SK-N-SH (cell line): ENCODE measurements around the gene MYMX. TPM values are rescaled to one million over a fixed set of nuclear protein-coding genes. Genes with fewer than 3 reads are reported as not detected.

Source experiments
- CTCF ChIA-PET: fragments of 300-600, 350-600 bp; formaldehyde crosslinking; extraction: SDS; loops from one replicate; lab custom pipeline; 2021; lab: Yijun Ruan, JAX
- POLR2A ChIA-PET: fragments of 350-600 bp; sonication (Branson Sonifier 250); formaldehyde crosslinking; extraction: SDS; loops from one replicate; lab custom pipeline; 2020; ENCODE audit warnings: antibody characterized with exemption, inconsistent platforms; lab: Yijun Ruan, JAX
- DNase-seq: peaks from one replicate; pipeline ENCODE4 v3.0.0; 2012
- H2AFZ ChIP-seq: fragments of 200-600 bp; sonication (generic); 2 replicates; pipeline ENCODE4 v1.8.1; 2016; ENCODE audit warnings: antibody characterized with exemption, mild to moderate bottlenecking, low read depth
- H3F3A ChIP-seq: fragments of 200-600 bp; sonication (generic); replicated peaks from 2 replicates; pipeline ENCODE3; 2016; ENCODE audit warnings: antibody characterized with exemption, mild to moderate bottlenecking; ENCODE audit not compliant: insufficient read depth
- H3K27ac ChIP-seq, 2 experiments: fragments of 200-500 bp in 1 of 2; fragments of 200-600 bp in 1 of 2; sonication (Bioruptor generic) in 1 of 2; sonication (generic), shearing (Covaris generic) in 1 of 2; 2 replicates each; pipeline versions ENCODE4 v1.5.1 to v1.6.1; 2014 to 2016; ENCODE audit warnings: low read depth in 2 of 2, inconsistent platforms in 1 of 2, low read length in 1 of 2, mild to moderate bottlenecking in 1 of 2, mixed read lengths in 1 of 2
- H3K27me3 ChIP-seq: fragments of 200-600 bp; sonication (generic), shearing (Covaris generic); 2 replicates; pipeline ENCODE4 v1.6.1; 2016; ENCODE audit warnings: mixed run types; ENCODE audit not compliant: insufficient read depth
- H3K36me3 ChIP-seq, 2 experiments: fragments of 200-500 bp in 1 of 2; fragments of 200-600 bp in 1 of 2; sonication (Bioruptor generic) in 1 of 2; sonication (generic) in 1 of 2; replicated peaks in 1 of 2; 2 replicates each; pipeline versions ENCODE3 to v1.5.1; 2014 to 2016; ENCODE audit warnings: low read length in 1 of 2, mild to moderate bottlenecking in 1 of 2; ENCODE audit not compliant: insufficient read depth in 2 of 2, control insufficient read depth in 1 of 2
- H3K4me1 ChIP-seq, 2 experiments: fragments of 200-500 bp in 1 of 2; fragments of 200-600 bp in 1 of 2; sonication (Bioruptor generic) in 1 of 2; sonication (generic), shearing (Covaris generic) in 1 of 2; 2 replicates each; pipeline versions ENCODE4 v1.5.1 to v1.6.1; 2014 to 2016; ENCODE audit warnings: low read depth in 1 of 2, low read length in 1 of 2, mixed run types in 1 of 2; ENCODE audit not compliant: insufficient read depth in 2 of 2, control insufficient read depth in 1 of 2
- H3K4me2 ChIP-seq: fragments of 200-600 bp; sonication (generic), shearing (Covaris generic); 2 replicates; pipeline ENCODE4 v1.6.1; 2017; ENCODE audit warnings: mixed run types
- H3K4me3 ChIP-seq, 2 experiments: fragments of 200-500 bp in 1 of 2; fragments of 200-600 bp in 1 of 2; sonication (Bioruptor generic) in 1 of 2; sonication (generic), shearing (Covaris generic) in 1 of 2; 2 replicates each; pipeline versions ENCODE4 v1.5.1 to v1.8.1; 2014 to 2016; ENCODE audit warnings: low read depth in 2 of 2, inconsistent platforms in 1 of 2, low read length in 1 of 2, mild to moderate bottlenecking in 1 of 2, mixed read lengths in 1 of 2, moderate library complexity in 1 of 2
- H3K79me2 ChIP-seq: fragments of 200-600 bp; sonication (generic); 2 replicates; pipeline ENCODE4 v1.8.1; 2017; ENCODE audit warnings: mild to moderate bottlenecking; ENCODE audit not compliant: insufficient read depth
- H3K9ac ChIP-seq: fragments of 200-600 bp; sonication (generic); 2 replicates; pipeline ENCODE4 v1.6.1; 2017; ENCODE audit warnings: mixed run types
- H3K9me2 ChIP-seq: fragments of 200-600 bp; sonication (generic); 2 replicates; pipeline ENCODE4 v1.6.1; 2017; ENCODE audit warnings: mixed run types
- H3K9me3 ChIP-seq: fragments of 200-600 bp; sonication (generic); 2 replicates; pipeline ENCODE4 v1.6.1; 2017; ENCODE audit warnings: mixed run types, mild to moderate bottlenecking, moderate library complexity
- H4K20me1 ChIP-seq: fragments of 200-600 bp; sonication (generic); 2 replicates; pipeline ENCODE4 v1.6.1; 2017; ENCODE audit warnings: mild to moderate bottlenecking, mixed run types; ENCODE audit not compliant: insufficient read depth
- FOSL2 ChIP-seq: IDR thresholded peaks from 2 replicates; pipeline ENCODE4 v1.4.0; 2012; ENCODE audit warnings: low read depth, mild to moderate bottlenecking, moderate library complexity, borderline replicate concordance
- FOXM1 ChIP-seq: IDR thresholded peaks from 2 replicates; pipeline ENCODE4 v1.4.0; 2012; ENCODE audit warnings: low read depth, mild to moderate bottlenecking
- POLR2AphosphoS5 ChIP-seq: IDR thresholded peaks from 2 replicates; pipeline ENCODE4 v1.6.1; 2012; ENCODE audit warnings: low read depth, low read length
- RCOR1 ChIP-seq: fragments of 150-350 bp; IDR thresholded peaks from 2 replicates; pipeline ENCODE4 v1.6.1; 2017; ENCODE audit warnings: antibody characterized with exemption, low read length
- RFX5 ChIP-seq: IDR thresholded peaks from 2 replicates; pipeline ENCODE4 v1.6.1; 2012; ENCODE audit warnings: mild to moderate bottlenecking, improper control_type of control experiment, low read length
- SIN3A ChIP-seq: IDR thresholded peaks from 2 replicates; pipeline ENCODE4 v1.6.1; 2012; ENCODE audit warnings: low read depth, mild to moderate bottlenecking, low read length, moderate library complexity, borderline replicate concordance
- SMC3 ChIP-seq: IDR thresholded peaks from 2 replicates; pipeline ENCODE4 v1.6.1; 2012; ENCODE audit warnings: low read depth, low read length, improper control_type of control experiment
- TAF1 ChIP-seq: IDR thresholded peaks from 2 replicates; pipeline ENCODE4 v1.6.1; 2012; ENCODE audit warnings: low read depth, mild to moderate bottlenecking, low read length, moderate library complexity, borderline replicate concordance
- TEAD4 ChIP-seq: IDR thresholded peaks from 2 replicates; pipeline ENCODE4 v1.4.0; 2012; ENCODE audit warnings: mild to moderate bottlenecking, borderline replicate concordance; ENCODE audit not compliant: insufficient read depth
- USF2 ChIP-seq: fragments of 150-350 bp; IDR thresholded peaks from 2 replicates; pipeline ENCODE4 v1.6.1; 2017; ENCODE audit warnings: antibody characterized with exemption, low read length, low read depth, borderline replicate concordance
- ZBTB33 ChIP-seq: IDR thresholded peaks from 2 replicates; pipeline ENCODE4 v1.4.0; 2012; ENCODE audit warnings: low read depth, borderline replicate concordance
- WGBS: methylation state at CpG from one replicate; pipeline ENCODE4 v1.1.6; 2017; ENCODE audit warnings: low lambda C conversion rate; 5-methylcytosine and 5-hydroxymethylcytosine counted together
- polyA plus RNA-seq, 3 experiments: library from polyadenylated mRNA; depleted of rRNA; stranded (reverse); fragments of >200 nt; gene quantifications; 2 replicates each; pipeline ENCODE4 v1.2.3, GENCODE V29; 2012

MYMX gene
- polyA plus RNA-seq, 1 of the 3 experiments (the other 2 are of a cell fraction): not detected

- CTCF ChIA-PET: interaction anchor here (1.2 to 13.7 kb wide), 6 partner anchors 6 to 132 kb away, joined by 3 to 224 read pairs (median 4); no protein-coding TSS in a partner anchor
- Histone ChIP-seq H3K36me3 (peaks cover 0 to 6% of the 10 kb centered on the region in 2 experiments), H3K79me2 (peaks cover 7% of the 10 kb centered on the region; the same call in 1 of the 2 replicates), H3K9ac (no peak overlapping the region), H2AFZ (no peak overlapping the region), H3K4me1 (peaks cover 9 to 80% of the 10 kb centered on the region in 2 experiments; a peak in 3 of 4 replicates), H3K27me3 (no peaks in the 10 kb centered on the region), H3K9me3 (no peaks in the 10 kb centered on the region), H3F3A (no peaks in the 10 kb centered on the region), H3K4me3 (no peak overlapping the region), H3K4me2 (no peak overlapping the region), H4K20me1 (peaks cover 5% of the 10 kb centered on the region; the same call in 1 of the 2 replicates), H3K27ac (peak overlapping the region in 1 of 2 experiments; percentile 0; a peak in 1 of 4 replicates), H3K9me2 (no peaks in the 10 kb centered on the region)
- TF ChIP-seq RFX5: no peak
- no peak for TF ChIP-seq SIN3A
- no peak for TF ChIP-seq SMC3
- TF ChIP-seq FOXM1: no peak
- POLR2A ChIA-PET: interaction anchor here (0.9 to 3.1 kb wide), 2 partner anchors 18 to 29 kb away, joined by 3 to 25 read pairs; partner anchors contain the start of genes HSP90AB1 and SLC35B2
- 96% methylated on average over 7 of the region's 7 CpGs for WGBS
- no peak for DNase-seq
Observed at GRCh38 chr6:44228433-44228832, 11.7 kb downstream of the MYMX start.

- Histone ChIP-seq H3K9ac (no peak overlapping the region), H3K27ac (peak overlapping the region in 1 of 2 experiments; percentile 17; a peak in 1 of 4 replicates), H3K79me2 (peaks cover 7% of the 10 kb centered on the region; the same call in 1 of the 2 replicates), H3K27me3 (no peaks in the 10 kb centered on the region), H3K9me2 (no peaks in the 10 kb centered on the region), H3K36me3 (peaks cover 0 to 6% of the 10 kb centered on the region in 2 experiments), H3K4me1 (peaks cover 9 to 84% of the 10 kb centered on the region in 2 experiments), H3K4me2 (no peak overlapping the region), H4K20me1 (peaks cover 5% of the 10 kb centered on the region; the same call in 1 of the 2 replicates), H3K9me3 (no peaks in the 10 kb centered on the region), H3K4me3 (no peak overlapping the region), H3F3A (no peaks in the 10 kb centered on the region), H2AFZ (no peak overlapping the region)
- DNase-seq: no peak
- ChIA-PET POLR2A (interaction anchor here (0.9 kb wide), 1 partner anchor 28 kb away, joined by 3 read pairs; the partner anchor contains the start of gene SLC35B2), CTCF (interaction anchor here (1.2 to 13.7 kb wide), 6 partner anchors 6 to 132 kb away, joined by 3 to 224 read pairs (median 4); no protein-coding TSS in a partner anchor)
- WGBS: 81% methylated on average over 3 of the region's 5 CpGs
- TF ChIP-seq POLR2AphosphoS5: no peak
- no peak for TF ChIP-seq TAF1
- TF ChIP-seq ZBTB33: no peak
- TF ChIP-seq USF2: no peak
- TF ChIP-seq TEAD4: no peak
- TF ChIP-seq RCOR1: no peak
- TF ChIP-seq FOSL2: no peak
Observed at GRCh38 chr6:44228836-44229235, 12.1 kb downstream of the MYMX start.
